Activated CD4-positive, alpha-beta memory T cell treated with anti-CD3 and anti-CD28 coated beads, Interleukin-2, amount 10 ng/mL, durations not matched to agents 7 days and 5 days (primary cell): Measurements from ENCODE around the gene ARL4D. TPM values are rescaled to one million over a fixed set of nuclear protein-coding genes. Genes with fewer than 3 reads are reported as not detected.

Experiments used
- CTCF ChIA-PET: fragments of 350-600 bp; sonication (Branson Sonifier 250); formaldehyde crosslinking; loops from one replicate; lab custom pipeline; 2021; ENCODE audit warnings: antibody characterized with exemption, inconsistent platforms; lab: Charles Lee
- POLR2A ChIA-PET: fragments of 350-600 bp; sonication (Branson Sonifier 250); formaldehyde crosslinking; loops from one replicate; lab custom pipeline; 2021; ENCODE audit warnings: antibody characterized with exemption; lab: Charles Lee
- DNase-seq: peaks from one replicate; pipeline ENCODE4 v3.0.0-alpha.2; 2020
- H3K27ac Mint-ChIP-seq: one replicate; pipeline ENCODE4 v1.8.0; 2021; ENCODE audit warnings: mild to moderate bottlenecking, mixed read lengths
- H3K27me3 Mint-ChIP-seq: one replicate; pipeline ENCODE4 v1.8.0; 2021; ENCODE audit warnings: mixed read lengths
- H3K36me3 Mint-ChIP-seq: one replicate; pipeline ENCODE4 v1.8.0; 2021; ENCODE audit warnings: low read depth, mixed read lengths
- H3K4me1 Mint-ChIP-seq: one replicate; pipeline ENCODE4 v1.8.0; 2021; ENCODE audit warnings: mixed read lengths
- H3K4me3 Mint-ChIP-seq: one replicate; pipeline ENCODE4 v1.8.0; 2021; ENCODE audit warnings: mild to moderate bottlenecking, mixed read lengths
- H3K9me3 Mint-ChIP-seq: one replicate; pipeline ENCODE4 v1.8.0; 2021; ENCODE audit warnings: mixed read lengths
- total RNA-seq, 2 experiments: library from RNA; stranded (reverse); gene quantifications; one replicate each; pipeline ENCODE4 v1.2.3, GENCODE V29; 2021

Gene ARL4D
- total RNA-seq, 2 experiments from 2014 or later, result 5.5 to 6.4 TPM

DNA sequence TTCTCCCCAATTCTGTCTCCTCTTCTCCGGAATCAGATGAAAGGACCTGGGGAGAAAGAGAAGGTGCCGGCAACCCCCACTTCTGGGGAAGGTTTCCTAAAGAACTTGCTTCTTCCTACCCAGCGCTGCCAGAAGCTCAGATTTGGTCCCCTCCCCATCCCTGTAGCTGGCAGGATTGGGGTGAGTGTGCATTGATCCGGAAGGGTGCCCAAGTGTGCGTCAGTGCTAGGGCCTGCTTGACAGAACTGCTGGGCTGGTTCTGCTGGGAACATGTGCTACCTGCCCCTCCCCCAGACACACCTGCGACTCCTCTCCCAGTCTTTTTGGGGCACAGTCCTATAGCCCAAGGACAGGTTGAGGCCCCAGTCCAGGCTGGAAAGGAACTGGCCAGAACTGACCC lies 3.3 kb downstream of the ARL4D start:
- Mint-ChIP-seq H3K27ac (no peak overlapping the region), H3K4me1 (peaks cover 30% of the 10 kb centered on the region), H3K4me3 (no peak overlapping the region), H3K36me3 (no peaks in the 10 kb centered on the region), H3K27me3 (no peaks in the 10 kb centered on the region), H3K9me3 (no peaks in the 10 kb centered on the region)
- CTCF ChIA-PET, result no interaction called here
- POLR2A ChIA-PET, result interaction anchor here (1.5 to 20.5 kb wide), 2 partner anchors 14 to 38 kb away, joined by 4 to 903 read pairs; no protein-coding TSS in a partner anchor
- DNase-seq, result no peak

- H3K27ac Mint-ChIP-seq, result no peak overlapping the region
- CTCF ChIA-PET, result interaction anchor here (1.2 kb wide), 1 partner anchor 8 kb away, joined by 5 read pairs; no protein-coding TSS in a partner anchor
- H3K36me3 Mint-ChIP-seq, result no peaks in the 10 kb centered on the region
- POLR2A ChIA-PET, result interaction anchor here (0.9 to 20.5 kb wide), 3 partner anchors 14 to 92 kb away, joined by 3 to 903 read pairs (median 4); no protein-coding TSS in a partner anchor
- H3K4me3 Mint-ChIP-seq, result no peak overlapping the region
- H3K4me1 Mint-ChIP-seq, result peaks cover 26% of the 10 kb centered on the region
- H3K27me3 Mint-ChIP-seq, result peaks cover 3% of the 10 kb centered on the region
- H3K9me3 Mint-ChIP-seq, result no peaks in the 10 kb centered on the region
- DNase-seq, result no peak
These were observed 3.8 kb downstream of the ARL4D start for GRCh38 chr17:43402567-43402966.

- Mint-ChIP-seq H3K36me3 (no peaks in the 10 kb centered on the region), H3K27me3 (peaks cover 8% of the 10 kb centered on the region), H3K27ac (no peak overlapping the region), H3K9me3 (no peaks in the 10 kb centered on the region), H3K4me3 (no peak overlapping the region), H3K4me1 (peaks cover 18% of the 10 kb centered on the region)
- no peak for DNase-seq
- POLR2A ChIA-PET, result interaction anchor here (0.8 to 1.3 kb wide), 2 partner anchors 10 to 12 kb away, joined by 4 to 5 read pairs; no protein-coding TSS in a partner anchor
- CTCF ChIA-PET, result interaction anchor here (1.2 kb wide), 1 partner anchor 10 kb away, joined by 5 read pairs; no protein-coding TSS in a partner anchor
These were observed 5.1 kb downstream of the ARL4D start for GRCh38 chr17:43403846-43404245.

DNA sequence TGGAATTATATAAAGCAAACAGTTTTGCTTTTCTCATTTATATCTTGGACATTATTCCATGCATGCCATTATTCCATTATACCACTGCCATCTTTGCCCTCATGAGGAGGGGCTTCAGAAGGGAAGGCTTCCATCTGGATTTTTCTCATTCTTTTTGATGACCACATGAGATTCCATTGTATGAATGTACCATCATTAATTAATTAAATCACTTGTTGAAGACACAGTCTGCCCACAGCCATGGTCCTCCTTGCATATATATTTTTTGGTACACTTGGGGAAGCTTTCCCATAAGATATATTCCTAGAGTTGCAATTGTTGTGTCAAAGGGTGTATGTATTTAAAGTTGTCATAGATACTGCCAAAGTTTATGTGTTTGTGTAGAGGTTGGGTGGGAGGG lies 7.1 kb downstream of the ARL4D start:
- H3K4me1 Mint-ChIP-seq, result peaks cover 8% of the 10 kb centered on the region
- H3K27ac Mint-ChIP-seq, result no peak overlapping the region
- peaks cover 8% of the 10 kb centered on the region for H3K27me3 Mint-ChIP-seq
- no peak overlapping the region for H3K4me3 Mint-ChIP-seq
- H3K9me3 Mint-ChIP-seq, result no peaks in the 10 kb centered on the region
- ChIA-PET POLR2A (interaction anchor here (1.1 to 1.6 kb wide), 3 partner anchors 10 to 78 kb away, joined by 3 to 5 read pairs (median 3); no protein-coding TSS in a partner anchor), CTCF (interaction anchor here (2.1 kb wide), 1 partner anchor 78 kb away, joined by 6 read pairs; the partner anchor contains the start of gene DHX8)
- no peak for DNase-seq
- H3K36me3 Mint-ChIP-seq, result no peaks in the 10 kb centered on the region

- CTCF ChIA-PET, result interaction anchor here (0.7 to 2.1 kb wide), 2 partner anchors 77 to 273 kb away, joined by 4 to 6 read pairs; partner anchors contain the start of gene DHX8
- no peak overlapping the region for H3K4me3 Mint-ChIP-seq
- H3K4me1 Mint-ChIP-seq, result peaks cover 4% of the 10 kb centered on the region
- no peaks in the 10 kb centered on the region for H3K36me3 Mint-ChIP-seq
- peaks cover 10% of the 10 kb centered on the region for H3K27me3 Mint-ChIP-seq
- no peaks in the 10 kb centered on the region for H3K9me3 Mint-ChIP-seq
- H3K27ac Mint-ChIP-seq, result no peak overlapping the region
- POLR2A ChIA-PET, result interaction anchor here (1.1 to 1.6 kb wide), 3 partner anchors 9 to 39 kb away, joined by 3 to 5 read pairs (median 4); no protein-coding TSS in a partner anchor
- DNase-seq, result no peak
These were observed 8.2 kb downstream of the ARL4D start for GRCh38 chr17:43406676-43407645.

GRCh38 chr17:43409131-43409530 lies 10.3 kb downstream of the ARL4D start:
- Mint-ChIP-seq H3K4me3 (no peak overlapping the region), H3K4me1 (peaks cover 4% of the 10 kb centered on the region), H3K36me3 (no peaks in the 10 kb centered on the region), H3K9me3 (no peaks in the 10 kb centered on the region), H3K27me3 (peaks cover 13% of the 10 kb centered on the region), H3K27ac (no peak overlapping the region)
- POLR2A ChIA-PET, result interaction anchor here (1.2 to 1.3 kb wide), 2 partner anchors 21 to 41 kb away, joined by 3 to 4 read pairs; no protein-coding TSS in a partner anchor
- CTCF ChIA-PET, result interaction anchor here (0.7 to 1.7 kb wide), 3 partner anchors 14 to 75 kb away, joined by 3 to 4 read pairs (median 3); partner anchors contain the start of gene DHX8
- DNase-seq, result no peak

- Mint-ChIP-seq H3K4me1 (peaks cover 4% of the 10 kb centered on the region), H3K27ac (no peak overlapping the region), H3K27me3 (peaks cover 25% of the 10 kb centered on the region), H3K4me3 (no peak overlapping the region), H3K36me3 (no peaks in the 10 kb centered on the region), H3K9me3 (no peaks in the 10 kb centered on the region)
- no peak for DNase-seq
- POLR2A ChIA-PET, result no interaction called here
- CTCF ChIA-PET, result interaction anchor here (1.3 to 1.4 kb wide), 2 partner anchors 73 kb away, joined by 3 read pairs; partner anchors contain the start of gene DHX8
These were observed 12.0 kb downstream of the ARL4D start for GRCh38 chr17:43410557-43411368.

DNA sequence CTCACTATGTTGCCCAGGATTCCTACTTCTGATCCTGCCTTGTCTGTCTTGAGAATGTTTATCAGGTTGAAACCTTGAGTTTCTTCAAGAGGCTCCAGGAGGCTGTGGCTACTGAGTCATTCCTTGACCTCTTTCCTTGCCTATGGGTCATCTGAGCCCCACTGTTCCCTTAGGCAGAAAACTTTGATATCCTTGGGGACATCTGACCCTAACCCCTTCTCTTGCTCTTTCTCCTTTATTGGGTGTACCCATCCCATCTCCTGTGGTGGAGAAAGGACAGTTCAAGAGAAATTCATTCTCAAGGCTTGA lies 12.5 kb downstream of the ARL4D start:
- no peaks in the 10 kb centered on the region for H3K36me3 Mint-ChIP-seq
- POLR2A ChIA-PET, result no interaction called here
- H3K4me3 Mint-ChIP-seq, result no peak overlapping the region
- peaks cover 27% of the 10 kb centered on the region for H3K27me3 Mint-ChIP-seq
- H3K9me3 Mint-ChIP-seq, result no peaks in the 10 kb centered on the region
- H3K27ac Mint-ChIP-seq, result no peak overlapping the region
- peaks cover 4% of the 10 kb centered on the region for H3K4me1 Mint-ChIP-seq
- no peak for DNase-seq
- CTCF ChIA-PET, result interaction anchor here (1.4 kb wide), 1 partner anchor 73 kb away, joined by 3 read pairs; the partner anchor contains the start of gene DHX8

GRCh38 chr17:43411749-43412148 lies 13.0 kb downstream of the ARL4D start:
- H3K4me3 Mint-ChIP-seq, result no peak overlapping the region
- ChIA-PET CTCF (interaction anchor here (1.4 kb wide), 1 partner anchor 72 kb away, joined by 3 read pairs; the partner anchor contains the start of gene DHX8), POLR2A (no interaction called here)

GRCh38 chr17:43412166-43412565 lies 13.4 kb downstream of the ARL4D start:
- Mint-ChIP-seq H3K27me3 (peaks cover 34% of the 10 kb centered on the region), H3K36me3 (no peaks in the 10 kb centered on the region), H3K4me3 (no peak overlapping the region), H3K27ac (no peak overlapping the region), H3K4me1 (peaks cover 4% of the 10 kb centered on the region), H3K9me3 (no peaks in the 10 kb centered on the region)
- no peak for DNase-seq
- ChIA-PET POLR2A (no interaction called here), CTCF (interaction anchor here (1.4 kb wide), 1 partner anchor 72 kb away, joined by 3 read pairs; the partner anchor contains the start of gene DHX8)

More at GRCh38 chr17:43411749-43412148, 13.0 kb downstream of the ARL4D start:
- Mint-ChIP-seq H3K36me3 (no peaks in the 10 kb centered on the region), H3K27ac (no peak overlapping the region), H3K9me3 (no peaks in the 10 kb centered on the region), H3K4me1 (peaks cover 4% of the 10 kb centered on the region), H3K27me3 (peaks cover 32% of the 10 kb centered on the region)
- no peak for DNase-seq

DNA sequence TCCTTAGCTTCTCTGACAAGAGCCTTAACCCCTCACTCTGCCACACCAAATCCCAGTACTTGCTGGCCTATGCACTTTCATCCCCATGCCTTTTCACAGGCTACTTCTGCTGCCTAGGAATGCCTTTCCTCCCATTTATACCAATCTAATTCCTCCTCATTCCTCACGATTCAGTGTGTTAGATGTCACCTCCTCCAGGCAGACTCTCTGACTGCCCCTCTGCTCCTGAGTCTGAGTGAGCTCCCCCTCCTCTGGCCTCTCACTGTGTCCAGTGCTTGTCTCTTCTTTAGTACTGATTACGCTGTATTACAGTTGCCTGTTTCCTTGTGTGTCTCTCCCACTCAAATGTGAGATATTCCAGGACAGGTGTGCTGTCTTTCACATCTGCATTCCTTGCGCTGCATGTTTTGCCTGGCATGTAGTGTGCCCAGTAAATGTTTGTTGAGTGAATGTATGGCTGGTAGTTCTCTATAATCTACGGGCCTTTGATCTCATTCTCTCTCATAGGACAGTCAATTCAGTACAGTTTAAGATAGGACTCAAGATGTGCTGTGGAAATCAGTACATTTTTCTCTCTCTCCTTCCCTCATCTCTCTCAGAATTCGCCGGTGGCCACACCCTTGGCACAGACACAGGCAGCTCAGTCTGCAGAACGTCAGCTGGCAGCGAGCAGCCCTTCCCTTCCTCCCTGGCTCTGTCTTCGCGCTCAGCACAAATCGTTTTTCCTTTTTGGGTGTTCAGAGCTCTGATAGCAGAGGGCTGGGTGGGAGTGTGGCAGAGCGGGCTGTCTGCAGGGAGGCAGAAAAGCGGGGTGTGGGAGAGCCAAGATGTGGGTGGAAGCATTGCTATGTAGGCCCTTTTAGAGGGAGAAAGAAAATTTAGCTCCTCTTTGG lies 18.5 kb downstream of the ARL4D start:
- no peak overlapping the region for H3K27ac Mint-ChIP-seq
- POLR2A ChIA-PET, result interaction anchor here (0.7 kb wide), 1 partner anchor 49 kb away, joined by 4 read pairs; no protein-coding TSS in a partner anchor

More for the DNA sequence above, 18.5 kb downstream of the ARL4D start:
- CTCF ChIA-PET, result interaction anchor here (0.6 to 1.2 kb wide), 3 partner anchors 11 to 67 kb away, joined by 3 to 4 read pairs (median 3); partner anchors contain the start of gene DHX8
- DNase-seq, result no peak
- no peaks in the 10 kb centered on the region for H3K36me3 Mint-ChIP-seq
- H3K9me3 Mint-ChIP-seq, result no peaks in the 10 kb centered on the region
- H3K4me1 Mint-ChIP-seq, result no peaks in the 10 kb centered on the region
- no peak overlapping the region for H3K4me3 Mint-ChIP-seq
- peaks cover 27% of the 10 kb centered on the region for H3K27me3 Mint-ChIP-seq
